ENCODE results near the gene IFNGR1. TPM values are rescaled to one million over a fixed set of nuclear protein-coding genes. Genes with fewer than 3 reads are reported as not detected.

The IFNGR1 gene
- total RNA-seq, 2 donors from 2014 or later: 58.2 to 131 TPM

DNA sequence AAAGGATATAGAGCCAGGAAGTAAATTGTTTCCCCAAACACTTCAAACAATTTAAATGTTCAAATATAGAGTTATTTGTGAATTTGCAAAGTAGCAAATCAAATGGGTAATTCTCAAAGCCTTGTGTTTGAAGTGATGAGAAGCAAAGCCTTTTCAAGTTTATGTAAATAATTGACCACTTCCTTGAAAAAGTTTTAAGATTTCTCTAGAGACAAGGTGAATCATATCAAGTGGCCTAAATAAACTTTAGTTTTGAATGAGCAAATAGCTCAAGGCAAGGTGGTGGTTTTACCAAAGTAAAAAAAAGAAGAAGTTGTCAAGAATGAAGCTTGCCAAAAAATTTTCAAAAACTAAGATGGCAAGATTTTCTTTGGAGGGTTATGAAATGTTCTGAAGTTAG, 42.6 kb upstream of the IFNGR1 start:
- no peak overlapping the region for H3K4me3 ChIP-seq
- no peak overlapping the region for H3K27ac ChIP-seq
- H3K9ac ChIP-seq (ENCODE audit: low read depth in 2 of 2, low read length in 2 of 2): no peak overlapping the region
- no peaks in the 10 kb centered on the region for H3K27me3 ChIP-seq
- intact Hi-C loops (cut with DNase I): loop anchor here (10.0 kb wide), 1 partner anchor 383 kb away; no protein-coding TSS in a partner anchor
- TF ChIP-seq, protein P1, sequence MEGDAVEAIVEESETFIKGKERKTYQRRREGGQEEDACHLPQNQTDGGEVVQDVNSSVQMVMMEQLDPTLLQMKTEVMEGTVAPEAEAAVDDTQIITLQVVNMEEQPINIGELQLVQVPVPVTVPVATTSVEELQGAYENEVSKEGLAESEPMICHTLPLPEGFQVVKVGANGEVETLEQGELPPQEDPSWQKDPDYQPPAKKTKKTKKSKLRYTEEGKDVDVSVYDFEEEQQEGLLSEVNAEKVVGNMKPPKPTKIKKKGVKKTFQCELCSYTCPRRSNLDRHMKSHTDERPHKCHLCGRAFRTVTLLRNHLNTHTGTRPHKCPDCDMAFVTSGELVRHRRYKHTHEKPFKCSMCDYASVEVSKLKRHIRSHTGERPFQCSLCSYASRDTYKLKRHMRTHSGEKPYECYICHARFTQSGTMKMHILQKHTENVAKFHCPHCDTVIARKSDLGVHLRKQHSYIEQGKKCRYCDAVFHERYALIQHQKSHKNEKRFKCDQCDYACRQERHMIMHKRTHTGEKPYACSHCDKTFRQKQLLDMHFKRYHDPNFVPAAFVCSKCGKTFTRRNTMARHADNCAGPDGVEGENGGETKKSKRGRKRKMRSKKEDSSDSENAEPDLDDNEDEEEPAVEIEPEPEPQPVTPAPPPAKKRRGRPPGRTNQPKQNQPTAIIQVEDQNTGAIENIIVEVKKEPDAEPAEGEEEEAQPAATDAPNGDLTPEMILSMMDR (IDR thresholded peaks at IDR 0.05): no peak
- no peaks in the 10 kb centered on the region for H3K36me3 ChIP-seq
- H3K4me1 ChIP-seq: no peaks in the 10 kb centered on the region
- H3K9me3 ChIP-seq: no peaks in the 10 kb centered on the region
- no peak for DNase-seq

DNA sequence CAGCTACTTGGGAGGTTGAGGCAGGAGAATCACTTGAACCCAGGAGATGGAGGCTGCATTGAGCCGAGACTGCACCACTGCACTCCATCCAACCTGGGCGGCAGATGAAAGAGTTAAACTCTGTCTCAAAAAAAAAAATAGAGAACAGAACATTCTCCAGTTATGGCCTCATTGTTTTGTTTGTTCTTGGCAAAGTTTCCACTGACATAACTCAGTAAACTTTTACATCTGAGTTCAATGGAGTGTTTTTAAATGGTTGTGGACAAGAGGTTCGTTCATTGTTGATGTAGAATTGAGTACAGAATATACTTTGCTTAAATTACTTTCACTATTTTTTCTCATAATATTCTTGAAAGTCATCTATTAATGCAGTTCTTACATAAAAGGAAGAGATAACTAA, 42.2 kb upstream of the IFNGR1 start:
- no peak overlapping the region for H3K4me3 ChIP-seq

DNA sequence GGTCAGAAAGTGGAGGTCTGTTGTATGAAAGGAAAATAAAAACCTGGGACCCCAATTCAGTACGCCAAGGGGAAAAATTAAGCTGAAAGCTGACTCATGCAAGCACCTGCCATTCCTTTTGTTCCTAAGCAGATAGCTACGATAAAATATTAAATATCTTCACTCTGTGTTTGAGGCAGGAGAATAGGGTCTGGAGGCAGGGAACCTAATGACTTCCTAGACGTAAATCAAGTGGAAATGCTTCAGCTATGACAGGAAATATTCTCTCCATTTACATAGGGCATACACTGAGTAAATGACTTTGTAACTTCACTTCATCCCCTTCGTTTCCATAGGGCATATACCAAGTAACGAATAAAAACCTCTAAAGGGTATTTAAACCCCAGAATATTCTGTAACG, 41.0 kb upstream of the IFNGR1 start:
- no peaks in the 10 kb centered on the region for H3K36me3 ChIP-seq
- no peak for DNase-seq
- no peaks in the 10 kb centered on the region for H3K9me3 ChIP-seq
- TF ChIP-seq, protein P1 (IDR thresholded peaks at IDR 0.05): no peak
- no peak overlapping the region for H3K4me3 ChIP-seq
- H3K27me3 ChIP-seq: no peaks in the 10 kb centered on the region
- no peak overlapping the region for H3K27ac ChIP-seq
- intact Hi-C loops (cut with DNase I): loop anchor here (10.0 kb wide), 1 partner anchor 385 kb away; no protein-coding TSS in a partner anchor
- H3K4me1 ChIP-seq: no peaks in the 10 kb centered on the region
- H3K9ac ChIP-seq (ENCODE audit: low read depth in 2 of 2, low read length in 2 of 2): no peak overlapping the region

More for the DNA sequence above, 42.2 kb upstream of the IFNGR1 start:
- H3K36me3 ChIP-seq: no peaks in the 10 kb centered on the region
- no peaks in the 10 kb centered on the region for H3K27me3 ChIP-seq
- H3K4me1 ChIP-seq: no peaks in the 10 kb centered on the region
- intact Hi-C loops (cut with DNase I): loop anchor here (10.0 kb wide), 1 partner anchor 383 kb away; no protein-coding TSS in a partner anchor
- H3K9me3 ChIP-seq: no peaks in the 10 kb centered on the region
- H3K27ac ChIP-seq: no peak overlapping the region
- H3K9ac ChIP-seq (ENCODE audit: low read depth in 2 of 2, low read length in 2 of 2): no peak overlapping the region
- TF ChIP-seq, protein P1 (IDR thresholded peaks at IDR 0.05): no peak
- DNase-seq: no peak

DNA sequence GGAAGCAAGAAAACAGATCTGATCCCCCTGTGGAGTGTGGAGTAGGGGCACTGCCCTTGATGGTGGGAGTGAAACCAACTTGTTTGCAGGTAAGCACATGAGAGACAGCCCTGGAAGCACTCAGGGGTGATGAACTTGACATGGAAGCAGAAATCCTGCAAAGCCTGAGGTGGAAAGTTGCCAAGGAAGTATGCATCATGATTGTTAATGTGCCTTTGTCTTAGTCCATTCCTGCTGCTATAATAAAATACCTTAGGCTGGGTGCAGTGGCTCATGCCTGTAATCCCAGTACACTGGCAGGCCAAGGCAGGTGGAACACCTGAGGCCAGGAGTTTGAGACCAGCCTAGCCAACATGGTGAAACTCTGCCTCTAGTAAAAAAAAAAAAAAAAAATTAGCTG, 40.2 kb upstream of the IFNGR1 start:
- no peak for DNase-seq
- intact Hi-C loops (cut with DNase I): no loop called here
- no peaks in the 10 kb centered on the region for H3K4me1 ChIP-seq

DNA sequence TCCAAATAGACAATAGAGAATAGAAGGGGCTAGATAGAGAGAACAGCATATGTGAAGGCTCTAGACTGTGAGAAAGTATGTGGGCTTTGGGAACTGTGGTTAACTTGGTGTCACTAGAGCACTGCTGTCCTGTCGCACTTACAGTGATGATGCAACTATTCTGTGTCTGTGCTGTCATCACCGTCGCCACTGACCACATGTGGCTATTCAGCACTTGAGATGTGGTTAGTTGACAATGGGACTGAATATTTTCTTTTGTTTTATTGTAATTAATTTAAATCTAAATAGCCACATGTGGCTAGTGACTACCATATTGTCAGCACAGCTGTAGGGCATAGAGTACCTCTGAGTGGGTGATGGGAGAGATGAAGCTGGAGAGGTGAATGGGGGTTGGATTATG, 39.0 kb upstream of the IFNGR1 start:
- intact Hi-C loops (cut with DNase I): no loop called here
- TF ChIP-seq, protein P1 (IDR thresholded peaks at IDR 0.05): no peak
- H3K9me3 ChIP-seq: no peaks in the 10 kb centered on the region
- no peaks in the 10 kb centered on the region for H3K36me3 ChIP-seq
- H3K9ac ChIP-seq (ENCODE audit: low read depth in 2 of 2, low read length in 2 of 2): no peak overlapping the region
- no peaks in the 10 kb centered on the region for H3K4me1 ChIP-seq
- H3K27ac ChIP-seq: no peak overlapping the region
- H3K4me3 ChIP-seq: no peak overlapping the region
- no peaks in the 10 kb centered on the region for H3K27me3 ChIP-seq
- no peak for DNase-seq

More for the DNA sequence above, 40.2 kb upstream of the IFNGR1 start:
- TF ChIP-seq, protein P1 (IDR thresholded peaks at IDR 0.05): no peak
- no peak overlapping the region for H3K27ac ChIP-seq
- H3K27me3 ChIP-seq: no peaks in the 10 kb centered on the region
- no peak overlapping the region for H3K4me3 ChIP-seq
- no peaks in the 10 kb centered on the region for H3K9me3 ChIP-seq
- no peak overlapping the region for H3K9ac ChIP-seq (ENCODE audit: low read depth in 2 of 2, low read length in 2 of 2)
- no peaks in the 10 kb centered on the region for H3K36me3 ChIP-seq
